ENCODE measurements around the gene EPB41L4A. TPM values are rescaled to one million over a fixed set of nuclear protein-coding genes. Genes with fewer than 3 reads are reported as not detected.

EPB41L4A gene
- total and polyA plus RNA-seq, 2 donors (not counting 3 experiments of a cell fraction or from before 2014, with no cell fraction given) = 6.0 to 17.9 TPM

DNA sequence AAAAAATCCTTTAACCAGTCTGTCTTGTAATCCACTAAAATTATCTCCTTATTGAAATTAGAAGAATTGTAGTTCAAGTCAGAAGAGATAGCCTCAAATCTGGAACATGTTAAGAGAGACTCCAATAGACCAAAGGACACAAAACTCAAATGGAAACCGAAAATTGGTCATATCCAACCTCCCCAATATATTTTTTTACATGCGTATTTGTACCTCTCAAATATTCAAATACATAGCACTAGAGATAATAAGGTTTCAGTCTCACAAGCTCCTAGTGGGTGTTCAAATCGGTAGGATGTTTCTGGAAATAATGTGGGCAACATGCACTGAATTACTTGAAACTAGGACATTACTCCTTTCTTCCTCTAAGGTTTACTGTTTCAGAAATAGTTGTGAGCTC is 33.5 kb downstream of the EPB41L4A start:
- intact Hi-C loops (cut with micrococcal nuclease) (no loop called here), dilution Hi-C loops (cut with MboI; ENCODE audit: extremely low pct_ligation_motif_present, low sequenced_read_pairs) (no loop called here)
- no peak overlapping the region for H3K4me3 ChIP-seq (replicated peaks in 1 of 3; ENCODE audit: insufficient read depth in 1 of 3, low read depth in 1 of 3, low read length in 3 of 3)
- H3K27me3 ChIP-seq (ENCODE audit: control insufficient read depth in 2 of 2, insufficient read depth in 2 of 2, low read length in 2 of 2) = no peaks in the 10 kb centered on the region
- no peak overlapping the region for H3K4me2 ChIP-seq (ENCODE audit: insufficient read depth, low read length)
- H3K79me2 ChIP-seq (ENCODE audit: control insufficient read depth, insufficient read depth, low read length) = no peaks in the 10 kb centered on the region
- DNase-seq (ENCODE audit: low read depth, low spot score) = no peak
- FAIRE-seq = no peak
- H3K9ac ChIP-seq (replicated peaks; ENCODE audit: extremely low read depth, insufficient read depth, low read length) = no peak overlapping the region
- no peaks in the 10 kb centered on the region for H3K9me3 ChIP-seq (replicated peaks; ENCODE audit: control insufficient read depth, insufficient read depth, low read length)
- no peaks in the 10 kb centered on the region for H3K9me1 ChIP-seq (replicated peaks; ENCODE audit: control insufficient read depth, extremely low read depth, insufficient read depth, low read length)
- H3K27ac ChIP-seq (ENCODE audit: insufficient read depth, low read depth, low read length) = no peak overlapping the region
- no peak for TF ChIP-seq MYC (IDR thresholded peaks at IDR 0.05; ENCODE audit: low read depth, low read length)
- TF ChIP-seq POLR2AphosphoS5 (IDR thresholded peaks at IDR 0.05; ENCODE audit: insufficient read depth, low read depth, low read length) = no peak
- no peak for TF ChIP-seq JUN (IDR thresholded peaks at IDR 0.05; ENCODE audit: borderline replicate concordance, insufficient read depth, insufficient read length, low read depth)
- TF ChIP-seq, protein P1, sequence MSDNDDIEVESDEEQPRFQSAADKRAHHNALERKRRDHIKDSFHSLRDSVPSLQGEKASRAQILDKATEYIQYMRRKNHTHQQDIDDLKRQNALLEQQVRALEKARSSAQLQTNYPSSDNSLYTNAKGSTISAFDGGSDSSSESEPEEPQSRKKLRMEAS (IDR thresholded peaks at IDR 0.05; ENCODE audit: insufficient read depth, insufficient read length) = no peak
- TF ChIP-seq EZH2 (IDR thresholded peaks at IDR 0.05; ENCODE audit: borderline replicate concordance, low read depth, low read length, severe bottlenecking) = no peak
- TF ChIP-seq, protein P2, sequence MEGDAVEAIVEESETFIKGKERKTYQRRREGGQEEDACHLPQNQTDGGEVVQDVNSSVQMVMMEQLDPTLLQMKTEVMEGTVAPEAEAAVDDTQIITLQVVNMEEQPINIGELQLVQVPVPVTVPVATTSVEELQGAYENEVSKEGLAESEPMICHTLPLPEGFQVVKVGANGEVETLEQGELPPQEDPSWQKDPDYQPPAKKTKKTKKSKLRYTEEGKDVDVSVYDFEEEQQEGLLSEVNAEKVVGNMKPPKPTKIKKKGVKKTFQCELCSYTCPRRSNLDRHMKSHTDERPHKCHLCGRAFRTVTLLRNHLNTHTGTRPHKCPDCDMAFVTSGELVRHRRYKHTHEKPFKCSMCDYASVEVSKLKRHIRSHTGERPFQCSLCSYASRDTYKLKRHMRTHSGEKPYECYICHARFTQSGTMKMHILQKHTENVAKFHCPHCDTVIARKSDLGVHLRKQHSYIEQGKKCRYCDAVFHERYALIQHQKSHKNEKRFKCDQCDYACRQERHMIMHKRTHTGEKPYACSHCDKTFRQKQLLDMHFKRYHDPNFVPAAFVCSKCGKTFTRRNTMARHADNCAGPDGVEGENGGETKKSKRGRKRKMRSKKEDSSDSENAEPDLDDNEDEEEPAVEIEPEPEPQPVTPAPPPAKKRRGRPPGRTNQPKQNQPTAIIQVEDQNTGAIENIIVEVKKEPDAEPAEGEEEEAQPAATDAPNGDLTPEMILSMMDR (IDR thresholded peaks at IDR 0.05; ENCODE audit: extremely low read depth in 1 of 2, insufficient read depth in 1 of 2, low read depth in 1 of 2, low read length in 2 of 2) = no peak
- TF ChIP-seq POLR2A (IDR thresholded peaks at IDR 0.05; ENCODE audit: low read depth, low read length) = no peak
- no peak for TF ChIP-seq FOS (IDR thresholded peaks at IDR 0.05; ENCODE audit: borderline replicate concordance, insufficient read depth, low read length)
- TF ChIP-seq GATA2 (IDR thresholded peaks at IDR 0.05; ENCODE audit: insufficient read depth, insufficient read length, low read depth, low read length) = no peak
- ChIA-PET POLR2A (no interaction called here), CTCF (interaction anchor here (0.9 to 1.0 kb wide), 2 partner anchors 13 to 35 kb away, joined by 3 read pairs; no protein-coding TSS in a partner anchor)
- no peaks in the 10 kb centered on the region for H3K4me1 ChIP-seq (ENCODE audit: control insufficient read depth, extremely low read depth, insufficient read depth, low read length)
- H4K20me1 ChIP-seq (replicated peaks; ENCODE audit: control insufficient read depth, extremely low read depth, insufficient read depth, low read length) = no peaks in the 10 kb centered on the region
- no peak overlapping the region for H2AFZ ChIP-seq (ENCODE audit: low read depth, low read length)
- no peaks in the 10 kb centered on the region for H3K36me3 ChIP-seq (ENCODE audit: control insufficient read depth in 2 of 2, extremely low read depth in 1 of 2, insufficient read depth in 2 of 2, low read length in 2 of 2)
- BruUV-seq (replicated peaks) = no TSS peak
